Epidermal melanocyte (primary cell): ENCODE data around the gene LINC00305.

Source experiments
- DNase-seq: peaks from one replicate; pipeline ENCODE4 v3.0.0; 2011; ENCODE audit warnings: low spot score; ENCODE audit not compliant: insufficient read length

The LINC00305 gene

DNA sequence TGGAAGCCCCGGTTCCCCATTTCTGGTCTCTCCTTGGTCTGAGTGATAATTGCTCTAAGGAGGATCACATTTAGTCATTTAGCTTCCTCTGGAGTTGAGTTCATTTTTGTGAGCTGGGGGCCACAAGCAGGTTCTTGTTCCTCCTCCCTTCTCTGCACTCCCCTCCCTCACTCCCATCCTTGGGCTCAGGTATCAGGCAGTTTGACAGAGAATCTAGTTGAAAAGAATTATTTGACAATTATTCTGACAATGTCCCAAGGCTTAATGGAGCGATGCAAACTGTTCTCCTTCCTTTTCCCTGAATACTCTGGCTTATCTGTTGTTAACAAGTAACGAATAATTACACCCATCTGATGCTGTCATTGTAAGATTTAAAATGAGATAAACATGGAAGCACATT lies 117.5 kb downstream of the LINC00305 start:
- DNase-seq: no peak
